Ovary (tissue), 9 donors: ENCODE results near the gene MMP26. TPM values are rescaled to one million over a fixed set of nuclear protein-coding genes. Genes with fewer than 3 reads are reported as not detected.

Experiments
- DNase-seq, 5 donors: peaks; one replicate each; pipeline ENCODE4 v3.0.0-alpha.2; 2019 to 2020
- H3K27ac ChIP-seq, 2 donors: fragments of 200-600 bp; one replicate each; pipeline versions ENCODE4 v1.5.1 to v1.8.0; 2019 to 2022
- H3K27me3 ChIP-seq: fragments of 200-600 bp; one replicate; pipeline ENCODE4 v1.8.0; 2022
- H3K36me3 ChIP-seq: fragments of 200-600 bp; sonication (generic); one replicate; pipeline ENCODE4 v1.5.1; 2019
- H3K4me1 ChIP-seq: one replicate; pipeline ENCODE4 v1.8.1; 2013; ENCODE audit warnings: mild to moderate bottlenecking, moderate library complexity; ENCODE audit not compliant: insufficient read depth
- H3K4me3 ChIP-seq: fragments of 200-600 bp; sonication (generic); one replicate; pipeline ENCODE4 v1.5.1; 2017
- H3K9me3 ChIP-seq, 2 donors: fragments of 200-600 bp in 1 of 2; sonication (generic) in 1 of 2; one replicate each; pipeline versions ENCODE4 v1.5.1 to v1.8.1; 2013 to 2019; ENCODE audit warnings: mild to moderate bottlenecking in 1 of 2, moderate library complexity in 1 of 2
- EP300 ChIP-seq: sonication (generic); formaldehyde crosslinking; IDR thresholded peaks from one replicate; pipeline ENCODE4 v1.6.1; 2017; ENCODE audit warnings: antibody characterized with exemption
- POLR2A ChIP-seq: fragments of 450-650 bp; IDR thresholded peaks from one replicate; pipeline ENCODE4 v1.6.1; 2017; ENCODE audit warnings: antibody characterized with exemption, mild to moderate bottlenecking, moderate library complexity
- WGBS, 3 donors: extraction: QIAGEN DNeasy Blood & Tissue Kit in 1 of 3; methylation state at CpG; one replicate each; pipeline versions ENCODE4 v1.1.5 to v1.1.7; 2013 to 2017; 5-methylcytosine and 5-hydroxymethylcytosine counted together
- intact Hi-C, 4 donors: fragments of 100-400 bp; cut with DNase I; formaldehyde crosslinking; loops; one replicate each; pipeline versions ENCODE4 v1.11.0 to v1.15.1; 2022 to 2023
- polyA plus RNA-seq, 2 donors: library from polyadenylated mRNA; stranded (reverse); fragments of 200-250 nt in 1 of 2; fragments of 350-450 nt in 1 of 2; fragmentation: Illumina TruSeq in 1 of 2; extraction: RNeasy Lipid Tissue Mini Kit (QIAGEN cat#74804) in 1 of 2; gene quantifications; one replicate each; pipeline ENCODE4 v1.2.3, GENCODE V29; 2013 to 2014
- total RNA-seq, 7 donors: library from RNA; depleted of rRNA in 2 of 7; stranded (reverse); fragments of >200 nt in 2 of 7; fragmentation: NEBNext Ultra II Directional in 3 of 7; extraction: Animal tissue kit (Norgen Biotek cat#: 25700) in 3 of 7; gene quantifications; one replicate each; pipeline versions ENCODE4 v1.1.0 to v1.2.4, GENCODE V29; 2016 to 2023
- TF ChIP-seq, protein P1 (sequence below), 3 donors: fragments of 450-650 bp in 2 of 3; fragments of 200-600 bp in 1 of 3; IDR thresholded peaks; one replicate each; pipeline versions ENCODE4 v1.5.1 to v1.8.0; 2016 to 2022; ENCODE audit warnings: antibody characterized with exemption in 3 of 3, mild to moderate bottlenecking in 1 of 3
- donor health status: DM: no; HTN: no; CAD: no; lungs with moderate emphysema.
- donor health status: DM: no; HTN: no; CAD: no.
- donor health status: Bipolar disorder and iron deficiency.
- donor health status: DM: yes; HTN: yes; CAD: no.
- donor health status: DM: no; HTN: no; CAD: no.
- donor health status: DM: yes; HTN: yes; CAD: no.

Gene MMP26
- total and polyA plus RNA-seq, 9 donors = 0.23 TPM; not detected in 8

DNA sequence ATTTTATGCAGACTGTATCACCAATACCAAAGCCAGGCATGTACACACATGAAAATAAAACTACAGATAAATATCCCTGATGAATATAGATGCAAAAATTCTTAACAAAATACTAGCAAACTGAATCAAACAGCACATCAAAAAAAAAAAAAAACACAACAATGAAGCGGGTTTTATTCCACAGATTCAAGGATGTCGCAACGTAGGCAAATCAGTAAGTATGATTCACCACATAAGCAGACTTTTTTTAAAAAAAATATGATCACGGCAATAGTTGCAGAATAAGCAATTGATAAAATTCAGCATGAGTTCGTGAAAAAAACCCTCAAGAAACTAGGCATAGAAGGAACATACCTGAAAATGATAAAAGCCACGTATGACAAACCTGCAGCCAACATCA is 43.9 kb downstream of the MMP26 start:
- WGBS, 3 donors = 66 to 78% (median 73%) methylated on average over 6 of the region's 6 CpGs
- Histone ChIP-seq H3K4me3 (no peak overlapping the region), H3K4me1 (no peaks in the 10 kb centered on the region), H3K9me3 (no peaks in the 10 kb centered on the region), H3K36me3 (no peaks in the 10 kb centered on the region), H3K27me3 (no peaks in the 10 kb centered on the region), H3K27ac (no peak overlapping the region)
- DNase-seq = no peak
- TF ChIP-seq EP300 (no peak), POLR2A (no peak)
- TF ChIP-seq, protein P1, sequence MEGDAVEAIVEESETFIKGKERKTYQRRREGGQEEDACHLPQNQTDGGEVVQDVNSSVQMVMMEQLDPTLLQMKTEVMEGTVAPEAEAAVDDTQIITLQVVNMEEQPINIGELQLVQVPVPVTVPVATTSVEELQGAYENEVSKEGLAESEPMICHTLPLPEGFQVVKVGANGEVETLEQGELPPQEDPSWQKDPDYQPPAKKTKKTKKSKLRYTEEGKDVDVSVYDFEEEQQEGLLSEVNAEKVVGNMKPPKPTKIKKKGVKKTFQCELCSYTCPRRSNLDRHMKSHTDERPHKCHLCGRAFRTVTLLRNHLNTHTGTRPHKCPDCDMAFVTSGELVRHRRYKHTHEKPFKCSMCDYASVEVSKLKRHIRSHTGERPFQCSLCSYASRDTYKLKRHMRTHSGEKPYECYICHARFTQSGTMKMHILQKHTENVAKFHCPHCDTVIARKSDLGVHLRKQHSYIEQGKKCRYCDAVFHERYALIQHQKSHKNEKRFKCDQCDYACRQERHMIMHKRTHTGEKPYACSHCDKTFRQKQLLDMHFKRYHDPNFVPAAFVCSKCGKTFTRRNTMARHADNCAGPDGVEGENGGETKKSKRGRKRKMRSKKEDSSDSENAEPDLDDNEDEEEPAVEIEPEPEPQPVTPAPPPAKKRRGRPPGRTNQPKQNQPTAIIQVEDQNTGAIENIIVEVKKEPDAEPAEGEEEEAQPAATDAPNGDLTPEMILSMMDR (IDR thresholded peaks at IDR 0.05) = no peak
- intact Hi-C loops = no loop called here

DNA sequence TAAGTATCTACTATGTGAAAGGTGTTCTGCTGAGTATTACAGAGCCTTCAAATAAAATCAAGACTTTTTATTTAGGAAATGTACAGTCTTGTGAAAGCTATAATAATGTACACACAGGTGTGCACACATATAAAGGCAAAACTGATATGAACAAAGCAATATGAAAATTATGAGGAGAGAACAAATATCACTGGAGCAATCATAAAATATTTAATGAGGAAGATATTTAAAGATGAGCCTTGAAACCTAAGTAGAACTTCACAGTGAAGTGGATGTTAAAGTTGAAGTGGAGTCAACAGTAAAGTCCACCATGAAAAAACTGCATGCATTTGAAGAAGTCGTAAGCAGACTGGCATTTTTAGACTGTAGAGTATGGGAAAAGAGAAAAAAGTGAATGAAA is 46.6 kb downstream of the MMP26 start:
- TF ChIP-seq EP300 = no peak
- TF ChIP-seq, protein P1 (IDR thresholded peaks at IDR 0.05) = no peak
- no peak for TF ChIP-seq POLR2A
- intact Hi-C loops = no loop called here
- WGBS, 3 donors = 83 to 91% (median 91%) methylated on average over 1 of the region's 1 CpG

More for the DNA sequence above, 46.6 kb downstream of the MMP26 start:
- no peak for DNase-seq
- Histone ChIP-seq H3K4me3 (no peak overlapping the region), H3K4me1 (no peaks in the 10 kb centered on the region), H3K27ac (no peak overlapping the region), H3K27me3 (no peaks in the 10 kb centered on the region), H3K9me3 (no peaks in the 10 kb centered on the region), H3K36me3 (no peaks in the 10 kb centered on the region)

Other genes with a start within 250 kb of the MMP26 start
- under 1 TPM in 6 of 7 donors, not detected in 1; 0.20 to 0.37 (median 0.34) TPM for gene OR52K1, start 222.1 kb upstream of the MMP26 start, total RNA-seq
- gene OR52K1, start 222.1 kb upstream of the MMP26 start, polyA plus RNA-seq = under 1 TPM; 0.05 to 0.07 TPM
- not detected for gene OR52M1, start 159.6 kb upstream of the MMP26 start, total RNA-seq
- not detected for gene OR52M1, start 159.6 kb upstream of the MMP26 start, polyA plus RNA-seq
- gene OR52I2, start 123.0 kb upstream of the MMP26 start, total RNA-seq = not detected
- gene OR52I2, start 123.0 kb upstream of the MMP26 start, polyA plus RNA-seq = not detected
- gene OR52I1, start 110.7 kb upstream of the MMP26 start, total RNA-seq = not detected
- gene OR52I1, start 110.7 kb upstream of the MMP26 start, polyA plus RNA-seq = not detected
- gene TRIM68, start 96.6 kb upstream of the MMP26 start, total RNA-seq = 10 to 100 TPM; 13.2 to 18.7 (median 16.1) TPM
- 10 to 100 TPM; 14.1 to 19.9 TPM for gene TRIM68, start 96.6 kb upstream of the MMP26 start, polyA plus RNA-seq
- not detected for gene OR51D1, start 67.3 kb upstream of the MMP26 start, total RNA-seq
- not detected for gene OR51D1, start 67.3 kb upstream of the MMP26 start, polyA plus RNA-seq
- gene OR51E1, start 60.8 kb upstream of the MMP26 start, total RNA-seq = 1 to 10 TPM in 1 of 7 donors, under 1 TPM in 5, not detected in 1; 0.12 to 1.4 (median 0.27) TPM
- 1 to 10 TPM; 1.6 to 3.5 TPM for gene OR51E1, start 60.8 kb upstream of the MMP26 start, polyA plus RNA-seq
- under 1 TPM in 4 of 7 donors, not detected in 3; 0.11 to 0.65 (median 0.23) TPM for gene OR51E2, start 6.9 kb upstream of the MMP26 start, total RNA-seq
- 1 to 10 TPM in 1 of 2 donors, under 1 TPM in 1; 0.67 to 2.0 TPM for gene OR51E2, start 6.9 kb upstream of the MMP26 start, polyA plus RNA-seq
- not detected for gene OR51F1, start 65.2 kb downstream of the MMP26 start, total RNA-seq
- gene OR51F1, start 65.2 kb downstream of the MMP26 start, polyA plus RNA-seq = not detected
- gene OR52R1, start 99.6 kb downstream of the MMP26 start, total RNA-seq = not detected
- not detected for gene OR52R1, start 99.6 kb downstream of the MMP26 start, polyA plus RNA-seq
- gene OR51F2, start 116.5 kb downstream of the MMP26 start, total RNA-seq = not detected
- not detected for gene OR51F2, start 116.5 kb downstream of the MMP26 start, polyA plus RNA-seq
- not detected for gene OR51S1, start 144.4 kb downstream of the MMP26 start, total RNA-seq
- not detected for gene OR51S1, start 144.4 kb downstream of the MMP26 start, polyA plus RNA-seq
- not detected for gene OR51T1, start 177.1 kb downstream of the MMP26 start, total RNA-seq
- not detected for gene OR51T1, start 177.1 kb downstream of the MMP26 start, polyA plus RNA-seq
- not detected for gene OR51A7, start 199.0 kb downstream of the MMP26 start, total RNA-seq
- gene OR51A7, start 199.0 kb downstream of the MMP26 start, polyA plus RNA-seq = not detected
- gene OR51G2, start 214.6 kb downstream of the MMP26 start, total RNA-seq = not detected
- not detected for gene OR51G2, start 214.6 kb downstream of the MMP26 start, polyA plus RNA-seq
- gene OR51G1, start 219.6 kb downstream of the MMP26 start, total RNA-seq = not detected
- gene OR51G1, start 219.6 kb downstream of the MMP26 start, polyA plus RNA-seq = not detected
- not detected for gene OR51A4, start 242.8 kb downstream of the MMP26 start, total RNA-seq
- gene OR51A4, start 242.8 kb downstream of the MMP26 start, polyA plus RNA-seq = not detected